ENCODE measurements around the gene OXLD1.
"Not testable (repeated sequence)": the region's sequence is repeated elsewhere in the genome, so short reads cannot be mapped to it uniquely, and the experiment has no call there.

DNA sequence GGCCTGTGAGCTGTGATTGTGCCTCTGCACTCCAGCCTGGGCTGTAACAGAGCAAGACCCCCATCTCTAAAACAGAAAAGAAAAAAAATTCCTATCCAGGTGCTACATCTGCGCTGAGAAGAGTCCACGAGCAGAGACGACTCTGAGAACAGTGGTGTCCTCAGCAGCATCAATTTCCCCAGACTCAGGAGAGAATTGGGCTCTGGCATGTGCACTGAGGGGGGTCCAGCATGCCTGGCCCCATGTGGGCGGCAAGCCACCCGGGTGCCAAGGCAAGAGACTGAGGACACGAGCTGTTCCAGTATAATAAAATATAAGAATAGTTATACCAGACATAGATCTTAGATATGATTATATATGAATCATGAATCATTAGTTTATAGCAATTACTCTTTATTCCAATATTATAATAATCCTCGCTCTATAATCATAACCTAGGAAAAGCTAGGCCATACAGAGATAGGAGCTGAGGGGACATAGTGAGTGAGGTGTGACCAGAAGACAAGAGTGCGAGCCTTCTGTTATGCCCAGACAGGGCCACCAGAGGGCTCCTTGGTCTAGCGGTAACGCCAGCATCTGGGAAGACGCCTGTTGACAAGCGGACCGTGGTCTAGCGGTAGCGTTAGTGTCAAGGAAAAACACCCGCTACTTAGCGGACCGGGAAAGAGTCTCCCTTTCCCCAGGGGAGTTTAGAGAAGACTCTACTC is 9.3 kb upstream of the OXLD1 start:
- not testable (repeated sequence) for TF ChIP-seq EZH2 (IDR thresholded peaks at IDR 0.05; ENCODE audit: insufficient read depth, poor library complexity, severe bottlenecking); EZH2phosphoT487 (IDR thresholded peaks at IDR 0.05; ENCODE audit: insufficient read depth, low read depth)
